ENCODE results near the gene CENATAC.

GRCh38 chr11:119019996-119020395 is 22.1 kb downstream of the CENATAC start:
- no peak for TF ChIP-seq CTCF (IDR thresholded peaks at IDR 0.05; ENCODE audit: low read depth, low read length)
- TF ChIP-seq EZH2phosphoT487 (IDR thresholded peaks at IDR 0.05; ENCODE audit: low read depth), result no peak

Data from OCI-LY3 (cell line).